NCI-H510A treated with DMSO at 0.1 percent for 48 hours (cell line): ENCODE results near the gene SWAP70.

Experiments
- DNase-seq: peaks from one replicate; lab custom pipeline; 2025; lab: John Stamatoyannopoulos, UW

Gene SWAP70

DNA sequence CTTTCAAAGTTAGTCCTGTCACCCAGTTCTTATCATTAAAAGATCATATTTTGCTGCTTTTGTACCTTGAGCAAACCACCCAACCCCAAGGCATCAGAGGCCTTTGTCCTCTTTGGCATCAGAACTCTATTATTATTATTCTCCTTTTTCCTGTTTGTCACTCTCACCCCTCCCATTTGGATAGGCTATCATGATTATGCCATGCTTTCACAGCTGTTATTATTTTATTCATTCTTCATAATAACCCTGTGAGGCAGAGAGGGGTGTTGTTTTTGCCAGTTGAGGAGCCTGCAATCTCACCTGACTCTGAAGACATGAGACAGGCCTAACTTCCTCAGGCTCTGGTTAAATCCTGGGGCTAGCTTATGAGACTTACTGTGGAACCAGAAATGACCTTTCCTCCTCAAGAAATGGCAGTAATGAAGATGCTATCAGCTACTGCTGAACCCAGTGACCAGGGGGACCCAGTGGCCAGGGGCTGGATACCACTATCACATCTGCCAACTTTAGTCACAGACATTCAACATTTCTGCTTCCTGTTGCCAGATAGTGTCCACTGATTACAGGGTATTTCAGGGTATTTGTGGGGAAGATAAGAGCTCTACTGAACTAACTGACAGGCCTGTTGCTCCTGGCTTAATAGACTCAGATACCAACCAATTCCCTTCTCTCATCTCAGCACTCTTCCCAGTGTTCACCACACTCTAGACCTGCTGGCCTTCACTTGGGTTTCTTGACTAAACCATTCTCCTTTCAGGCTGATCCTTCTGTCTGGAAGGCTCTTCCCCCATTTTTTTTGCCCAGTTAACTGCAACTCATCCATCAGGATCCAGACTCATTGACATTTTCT, 11.8 kb upstream of the SWAP70 start:
- DNase-seq: no peak

DNA sequence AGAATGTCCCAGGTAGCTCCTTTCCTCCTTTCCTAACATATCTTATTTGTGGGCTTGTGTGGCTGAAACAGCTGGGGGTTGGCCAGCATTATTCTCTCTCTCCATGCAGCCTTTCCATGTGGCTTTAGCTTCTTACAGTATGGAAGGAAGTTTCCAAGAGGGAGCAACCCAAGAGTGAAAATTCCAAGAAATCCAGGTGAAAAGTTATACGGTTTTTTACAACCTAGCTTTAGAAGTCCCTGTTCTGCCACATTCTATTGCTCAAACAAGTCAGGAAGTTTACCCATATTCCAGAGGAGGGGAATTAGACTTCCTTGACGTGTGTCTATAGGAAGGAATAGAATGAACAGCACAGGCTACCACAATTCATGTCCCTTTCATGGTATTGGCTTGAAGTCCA, 10.0 kb upstream of the SWAP70 start:
- no peak for DNase-seq

GRCh38 chr11:9656864-9657263, 7.0 kb upstream of the SWAP70 start:
- no peak for DNase-seq

DNA sequence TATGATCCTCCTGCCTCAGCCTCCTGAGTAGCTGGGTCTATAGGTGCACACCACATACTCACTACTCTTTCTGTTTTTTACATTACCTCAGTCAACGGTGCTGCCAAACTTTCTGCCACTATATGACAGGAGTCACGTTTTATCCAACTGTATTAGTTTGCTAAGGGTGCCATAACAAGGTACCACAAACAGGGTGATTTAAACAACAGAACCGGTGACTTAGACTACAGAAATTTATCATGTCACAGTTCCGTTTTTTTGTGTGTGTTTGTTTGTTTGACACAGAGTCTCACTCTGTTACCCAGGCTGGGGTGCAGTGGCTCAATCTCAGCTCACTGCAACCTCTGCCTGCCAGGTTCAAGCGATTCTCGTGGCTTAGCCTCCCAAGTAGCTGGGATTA, 6.3 kb upstream of the SWAP70 start:
- no peak for DNase-seq

DNA sequence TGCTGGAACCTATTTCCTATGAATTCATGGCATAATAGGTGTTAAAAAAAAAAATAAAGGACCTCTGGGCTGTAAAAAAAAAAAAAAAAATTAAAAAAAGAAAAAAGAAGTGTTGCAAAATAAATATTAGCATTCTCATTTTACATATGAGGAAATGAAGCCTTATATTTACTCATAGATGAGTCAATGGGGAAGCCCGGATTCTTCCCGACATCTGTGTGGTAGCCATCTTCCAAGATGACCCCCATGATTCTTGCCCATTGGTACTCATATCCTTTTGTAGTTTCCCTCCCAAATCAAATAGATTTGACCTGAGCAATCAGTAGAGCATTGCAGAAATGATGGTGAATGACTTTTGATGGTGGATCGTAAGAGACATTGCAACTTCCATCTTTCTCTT, 3.0 kb upstream of the SWAP70 start:
- DNase-seq: no peak

- no peak for DNase-seq
Measured at GRCh38 chr11:9662273-9662672, 1.6 kb upstream of the SWAP70 start.

DNA sequence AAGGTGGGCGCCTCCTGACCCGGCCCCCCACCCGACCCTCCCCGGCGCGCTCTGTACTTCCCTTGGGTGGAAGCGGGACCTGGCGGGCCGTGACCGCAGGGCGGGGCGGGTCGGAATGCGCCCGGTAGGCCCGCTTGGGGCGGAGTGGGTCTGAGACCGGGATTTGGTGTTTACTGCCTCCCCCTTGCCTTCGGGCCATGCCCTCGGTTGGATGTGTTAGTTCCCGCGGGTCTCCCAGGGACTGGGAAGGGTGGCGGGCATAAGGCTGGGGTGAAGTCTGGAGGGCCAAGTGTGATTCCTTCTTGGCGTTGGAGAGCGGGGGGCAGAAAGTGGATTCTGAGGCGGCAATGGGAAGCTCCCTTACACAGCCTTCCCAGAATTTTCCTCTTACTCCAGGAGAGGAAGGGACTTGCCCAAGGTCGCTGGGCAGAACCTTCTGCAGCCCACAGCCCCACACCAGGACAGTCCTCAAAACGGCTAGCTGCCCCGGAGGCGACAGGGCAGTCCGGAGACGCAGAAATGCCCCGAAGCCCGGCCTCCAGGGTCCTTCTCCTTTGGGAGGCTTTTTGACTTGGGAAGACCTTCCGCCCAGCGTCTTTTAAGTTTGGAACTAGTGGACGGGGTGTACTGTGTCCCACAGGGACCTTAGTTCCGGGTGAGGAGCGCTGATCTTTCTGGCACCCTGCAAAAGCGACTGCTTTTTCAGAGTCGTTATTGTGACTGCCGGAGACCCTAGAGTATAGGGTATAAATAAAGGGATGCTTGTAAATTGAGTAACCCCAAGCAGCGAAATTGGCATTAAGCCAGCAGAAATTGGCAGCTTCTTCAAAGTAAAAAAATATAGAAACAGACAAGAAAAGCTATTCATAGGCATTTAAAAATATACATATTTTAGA, 647 bp downstream of the SWAP70 start:
- no peak for DNase-seq

DNA sequence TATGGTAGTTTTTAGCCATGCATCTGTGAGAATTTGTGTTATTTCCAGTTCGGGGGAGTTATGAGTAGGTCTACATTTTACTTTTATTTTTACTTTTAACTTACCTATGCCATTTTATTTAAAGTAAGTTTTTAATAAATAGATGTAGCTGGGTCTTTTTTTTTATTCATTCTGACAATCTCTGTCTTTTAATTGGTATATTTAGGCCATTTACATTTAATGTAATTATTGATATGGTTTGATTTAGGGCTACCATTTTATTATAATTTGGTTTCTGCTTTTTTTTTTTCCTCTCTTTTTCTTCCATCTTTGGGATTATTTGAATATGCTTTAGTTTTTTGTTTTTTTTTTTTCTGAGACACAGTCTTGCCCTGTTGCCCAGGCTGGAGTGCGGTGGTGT, 1.9 kb downstream of the SWAP70 start:
- no peak for DNase-seq

- no peak for DNase-seq
Measured at GRCh38 chr11:9669954-9670353, 6.1 kb downstream of the SWAP70 start.

DNA sequence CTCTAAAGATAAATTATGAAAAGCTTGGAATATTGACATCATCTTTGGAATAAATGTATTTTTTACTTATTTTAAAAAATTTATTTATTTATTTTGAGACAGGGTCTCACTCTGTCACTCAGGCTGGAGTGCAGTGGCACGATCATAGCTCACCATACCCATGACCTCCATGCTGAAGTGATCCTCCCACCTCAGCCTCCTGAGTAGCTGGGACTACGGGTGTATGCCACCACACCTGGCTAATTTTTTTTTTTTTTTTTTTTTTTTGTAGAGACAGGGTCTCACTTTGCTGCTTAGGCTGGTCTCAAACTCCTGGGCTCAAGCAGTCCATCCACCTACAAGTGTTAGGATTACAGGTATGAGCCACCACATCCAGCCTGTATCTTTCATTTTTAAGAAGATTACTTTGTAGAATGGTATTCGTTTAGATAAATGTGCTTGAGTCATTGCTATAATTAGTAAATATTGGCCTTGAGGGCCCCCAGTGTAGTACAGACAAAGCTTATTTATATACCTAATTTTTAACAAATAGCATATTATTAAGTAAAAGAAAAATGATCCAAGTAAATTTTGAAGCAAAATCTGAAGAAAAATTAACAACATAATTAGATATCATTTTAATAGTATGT, 8.5 kb downstream of the SWAP70 start:
- DNase-seq: no peak

DNA sequence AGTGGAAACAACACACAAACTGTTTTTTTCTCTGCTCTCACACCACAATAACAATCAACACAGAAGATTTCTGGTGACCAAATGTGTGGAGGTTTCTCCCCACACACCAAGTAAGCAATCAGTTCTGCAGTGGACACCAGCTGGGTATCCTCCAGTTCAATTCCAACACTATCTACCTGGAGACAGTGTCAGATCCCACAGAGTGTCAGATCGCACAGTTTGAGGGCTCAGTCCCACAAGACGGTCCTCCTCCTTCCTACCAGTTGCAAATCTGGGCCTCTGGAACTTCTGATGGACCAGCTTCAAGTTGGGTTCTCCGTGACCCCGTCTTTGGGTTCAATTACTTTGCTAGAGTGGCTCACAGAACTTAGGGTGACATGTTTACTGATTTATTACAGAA, 9.0 kb downstream of the SWAP70 start:
- DNase-seq: no peak

GRCh38 chr11:9675691-9676090, 11.8 kb downstream of the SWAP70 start:
- no peak for DNase-seq

DNA sequence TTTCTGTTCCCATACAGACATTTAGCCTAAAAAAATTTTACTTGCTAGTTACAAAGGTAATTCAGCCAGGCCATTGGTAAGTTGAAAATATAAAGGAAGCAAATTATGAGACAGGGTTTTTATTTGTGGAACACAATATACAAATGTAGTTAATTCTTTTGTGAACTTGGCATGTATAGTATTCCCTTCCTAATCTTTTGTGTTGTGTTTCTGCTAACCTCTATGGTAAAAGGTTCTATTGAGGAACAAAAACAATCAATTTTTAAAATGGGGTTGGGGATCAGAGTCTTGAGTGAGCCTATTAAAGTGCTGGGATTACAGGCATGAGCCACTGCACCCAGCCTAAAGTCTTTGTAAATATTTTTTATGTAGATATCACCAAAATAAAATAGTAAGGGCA, 14.1 kb downstream of the SWAP70 start:
- no peak for DNase-seq

DNA sequence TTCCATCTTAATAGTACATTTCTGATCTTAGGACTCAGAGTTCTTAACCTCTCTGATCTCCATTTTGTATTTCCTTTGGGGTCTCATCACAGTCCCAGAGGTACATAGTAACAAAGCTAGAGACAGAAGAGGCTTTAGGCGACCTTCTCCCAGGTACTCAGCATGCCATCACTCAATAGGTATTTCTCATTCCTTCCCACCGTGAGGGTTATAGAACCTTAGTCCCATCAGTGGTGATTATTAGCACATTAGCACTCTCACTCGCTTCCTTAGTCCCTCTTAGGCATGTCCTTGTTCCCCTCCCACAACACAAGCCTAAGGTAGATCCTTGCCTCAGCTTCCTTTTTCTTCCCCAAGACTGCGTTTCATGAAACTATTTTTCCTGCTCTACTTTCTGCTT, 14.7 kb downstream of the SWAP70 start:
- no peak for DNase-seq

DNA sequence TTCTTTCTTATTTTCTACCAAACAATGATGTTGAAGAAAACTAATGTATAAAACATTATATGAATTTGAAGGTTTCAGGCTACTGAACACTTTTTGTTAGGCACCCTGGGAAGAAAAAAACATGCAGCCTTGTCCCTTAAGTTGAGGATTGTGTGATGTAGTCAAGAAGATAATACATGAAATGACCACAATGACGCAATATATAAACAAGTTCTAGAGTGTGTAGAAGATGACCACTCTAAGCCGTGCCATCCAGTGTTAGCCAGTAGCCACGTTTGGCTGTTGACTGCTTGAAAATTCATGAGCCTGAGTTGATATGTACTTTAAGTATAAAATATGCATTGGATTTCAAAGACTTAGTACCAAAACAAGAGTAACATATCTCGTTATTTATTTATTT, 16.2 kb downstream of the SWAP70 start:
- no peak for DNase-seq

DNA sequence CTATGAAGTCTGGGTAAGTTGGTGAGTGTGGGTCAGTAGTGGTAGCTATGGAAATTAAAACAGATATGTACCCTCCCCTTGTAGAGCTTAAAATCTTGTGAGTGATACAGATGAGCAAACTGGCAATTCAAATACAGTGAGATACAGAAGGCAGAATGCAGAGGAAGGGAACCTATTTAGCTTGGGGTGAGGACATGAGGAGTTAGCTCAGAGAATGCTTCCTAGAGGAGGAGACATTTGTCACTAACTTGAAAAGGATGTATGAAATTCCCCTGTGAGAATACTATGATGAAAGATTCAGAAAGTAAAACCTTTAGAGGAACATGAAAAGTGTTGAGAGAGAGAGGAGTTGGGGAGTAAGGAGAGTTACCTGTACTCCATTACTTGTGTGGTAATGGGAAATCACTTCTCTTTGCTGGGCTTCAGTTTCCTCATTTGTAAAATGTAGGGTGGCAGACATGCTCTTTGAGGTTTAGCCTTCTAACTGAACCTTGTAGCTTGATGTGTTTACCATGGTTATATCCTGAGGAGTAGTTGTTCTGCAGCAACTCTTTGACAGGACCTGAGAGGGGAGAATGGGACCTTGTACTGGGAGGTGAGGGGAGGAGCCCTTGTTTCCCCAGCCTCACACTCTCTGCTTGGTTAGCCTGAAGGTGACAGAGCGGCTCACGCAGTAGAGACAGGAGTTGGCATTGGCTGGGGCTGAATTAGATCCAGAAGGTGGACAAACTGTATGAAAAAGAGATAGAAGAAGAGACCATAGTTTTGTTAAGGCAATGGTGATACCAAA, 17.9 kb downstream of the SWAP70 start:
- DNase-seq: no peak

DNA sequence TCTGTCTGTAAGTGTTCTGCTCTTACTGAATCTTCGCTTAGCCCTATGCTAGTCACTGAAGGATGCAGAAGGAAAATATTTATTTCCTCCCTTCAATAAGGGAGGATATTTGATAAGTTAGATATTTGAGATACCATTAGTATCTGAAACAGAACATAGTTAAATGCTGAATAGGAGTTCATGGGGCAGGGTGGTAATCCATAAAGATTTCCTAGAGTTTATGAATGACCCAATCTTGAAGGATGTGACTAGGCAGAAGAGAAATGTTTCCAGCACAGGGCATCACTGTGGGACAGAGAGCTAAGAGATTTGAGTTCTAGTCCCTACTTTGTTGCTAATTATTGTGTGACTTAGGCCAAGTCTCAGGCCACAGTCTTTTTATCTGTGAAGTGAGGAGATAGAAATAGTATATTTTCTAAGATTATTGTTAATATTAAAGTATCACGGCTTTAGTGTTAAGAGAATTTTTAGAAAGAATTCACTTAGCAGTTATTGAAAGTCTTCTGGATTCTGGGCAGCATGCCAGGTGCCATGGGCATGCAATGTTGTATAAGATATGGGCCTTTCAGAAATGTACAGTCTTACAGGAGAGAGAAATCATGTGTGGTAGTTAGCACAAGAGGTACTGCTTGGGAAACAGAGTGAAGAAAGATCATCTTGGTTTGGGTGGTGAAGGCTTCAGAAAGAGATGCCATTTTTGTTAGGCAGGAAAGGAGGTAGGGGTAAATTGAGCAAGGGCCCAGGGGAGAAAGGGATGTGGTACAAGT, 24.0 kb downstream of the SWAP70 start:
- DNase-seq: no peak

- DNase-seq: no peak
Measured at GRCh38 chr11:9688716-9689511, 25.0 kb downstream of the SWAP70 start.

DNA sequence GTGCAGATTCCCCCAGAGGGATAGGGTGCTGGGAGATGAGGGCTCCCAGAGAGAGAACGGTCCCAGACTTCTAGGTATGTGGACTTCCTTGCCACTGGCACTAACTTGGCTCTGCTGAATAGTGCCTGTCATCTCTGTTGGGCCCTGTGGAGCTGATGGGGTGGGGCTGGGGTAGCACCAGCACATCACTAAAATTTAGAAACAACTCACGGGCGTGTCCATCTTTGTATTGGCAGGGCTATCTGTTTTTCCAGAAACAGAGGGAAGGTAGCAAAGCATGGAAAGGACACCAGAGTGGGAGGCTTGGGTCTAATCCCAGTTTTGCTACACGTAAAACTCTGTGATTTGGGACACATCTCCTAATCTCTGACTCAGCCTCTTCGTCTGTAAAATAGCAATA, 25.8 kb downstream of the SWAP70 start:
- DNase-seq: no peak

DNA sequence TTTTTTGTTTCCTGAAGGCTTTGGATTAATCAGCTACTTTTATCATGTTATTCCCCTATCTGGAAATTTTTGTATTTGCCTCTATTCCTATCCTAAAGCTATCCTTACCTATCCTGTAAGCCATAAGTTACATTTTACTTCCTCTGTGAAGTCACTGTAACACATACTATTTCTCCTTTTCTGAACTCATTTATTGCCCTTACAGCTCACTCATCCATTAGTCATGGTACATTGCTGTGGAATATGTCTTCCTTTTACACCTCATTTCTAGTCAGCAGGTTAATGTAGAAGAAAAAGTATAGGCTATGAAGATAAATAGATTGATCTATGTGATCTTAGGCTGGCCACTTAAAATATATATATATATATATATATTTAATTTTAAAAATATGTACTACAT, 28.0 kb downstream of the SWAP70 start:
- no peak for DNase-seq
